ENCODE data around the gene LMCD1.
A peak's percentile ranks its signal among the peaks of the same experiment; 100 is the strongest.

LMCD1 gene

DNA sequence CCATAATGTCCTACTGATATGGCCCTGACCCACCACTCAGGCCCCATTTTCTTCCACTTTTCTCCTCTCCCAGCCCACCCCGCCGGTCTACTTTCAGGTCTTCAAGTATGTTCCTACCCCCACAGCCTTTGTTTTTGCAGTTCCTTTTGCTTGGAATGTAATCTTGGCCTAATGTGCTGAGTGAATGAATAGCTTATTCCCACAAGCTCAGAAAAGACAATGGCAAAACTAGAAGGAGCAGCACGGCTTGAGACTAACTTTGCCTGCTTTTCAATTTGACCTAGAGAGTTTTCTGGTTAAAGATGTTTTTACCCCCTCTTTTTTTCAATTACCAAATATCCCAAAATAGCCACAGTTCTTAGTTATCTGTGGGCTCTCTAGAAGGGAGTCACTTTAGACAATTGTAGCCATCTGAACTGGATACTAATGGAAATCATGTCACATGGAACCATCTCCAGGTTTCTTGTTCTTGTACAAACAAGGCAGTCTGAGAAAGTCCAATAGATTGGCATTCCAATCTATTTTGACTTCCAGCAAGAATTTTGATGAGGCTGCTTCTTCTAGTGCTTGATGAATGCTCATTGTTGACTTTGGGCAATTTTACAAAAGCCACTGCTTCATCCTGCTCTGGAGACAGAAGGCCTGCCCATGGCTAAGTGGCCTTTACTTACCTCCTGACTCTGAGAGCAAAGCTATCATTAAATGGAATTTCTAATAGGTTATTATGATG, 16.3 kb upstream of the LMCD1 start:
- DNase-seq = no peak

DNA sequence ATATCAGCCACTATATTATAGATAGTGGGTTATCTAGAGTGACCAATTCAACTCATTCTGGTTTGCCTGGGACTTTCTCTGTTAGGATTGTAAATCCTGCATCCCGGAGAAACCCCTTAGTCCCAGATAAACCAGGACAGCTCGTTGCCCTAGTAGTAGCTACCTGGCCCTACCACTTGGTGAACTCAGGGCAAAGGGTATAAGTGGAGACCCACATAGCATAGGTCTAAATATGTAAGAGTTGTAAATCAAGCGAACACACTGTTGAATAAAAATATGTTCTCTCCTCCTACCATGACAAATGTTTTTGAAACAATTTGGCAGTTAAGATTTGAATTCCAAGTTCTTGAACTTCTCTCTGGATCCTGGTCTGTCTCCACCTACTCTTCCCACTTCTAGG, 15.7 kb upstream of the LMCD1 start:
- no peak for DNase-seq

DNA sequence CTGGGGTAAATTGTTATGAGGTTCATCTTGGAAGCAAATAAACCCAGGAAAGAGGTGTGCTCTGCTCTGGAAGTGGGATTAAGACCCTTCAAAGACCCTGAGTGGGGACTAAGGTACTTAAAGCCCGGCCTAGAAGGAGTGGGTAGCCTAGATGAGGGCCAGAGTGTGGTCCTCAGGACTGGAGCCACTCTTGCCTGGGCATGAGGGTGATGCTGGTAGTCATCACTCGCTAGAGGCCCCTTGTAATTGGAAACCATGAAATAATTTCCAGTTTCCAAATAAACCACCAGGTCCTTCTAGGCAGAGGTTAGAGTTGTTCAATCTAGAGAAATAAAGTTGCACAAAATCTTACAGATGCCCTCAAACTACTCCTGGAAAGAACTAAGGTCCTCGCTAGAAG, 15.2 kb upstream of the LMCD1 start:
- DNase-seq = no peak

DNA sequence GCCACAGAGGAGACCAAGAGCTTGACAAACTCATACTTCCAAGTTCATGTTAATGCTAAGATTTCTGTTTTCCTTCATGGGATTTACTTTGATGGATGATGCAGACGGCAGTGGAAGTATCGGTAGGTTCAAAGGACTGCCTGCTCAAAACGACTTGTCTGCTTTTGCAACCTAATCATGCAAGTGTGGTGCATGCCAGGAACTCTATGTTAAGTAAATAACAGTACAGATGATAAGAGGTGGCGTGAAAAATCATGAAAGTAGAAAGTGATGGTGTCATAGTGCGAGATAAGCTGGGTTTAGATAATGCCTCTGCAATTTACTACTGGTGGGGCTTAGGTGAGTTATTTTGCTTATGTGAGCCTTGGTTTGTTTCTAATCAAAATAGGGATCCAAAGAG, 14.7 kb upstream of the LMCD1 start:
- no peak for DNase-seq

DNA sequence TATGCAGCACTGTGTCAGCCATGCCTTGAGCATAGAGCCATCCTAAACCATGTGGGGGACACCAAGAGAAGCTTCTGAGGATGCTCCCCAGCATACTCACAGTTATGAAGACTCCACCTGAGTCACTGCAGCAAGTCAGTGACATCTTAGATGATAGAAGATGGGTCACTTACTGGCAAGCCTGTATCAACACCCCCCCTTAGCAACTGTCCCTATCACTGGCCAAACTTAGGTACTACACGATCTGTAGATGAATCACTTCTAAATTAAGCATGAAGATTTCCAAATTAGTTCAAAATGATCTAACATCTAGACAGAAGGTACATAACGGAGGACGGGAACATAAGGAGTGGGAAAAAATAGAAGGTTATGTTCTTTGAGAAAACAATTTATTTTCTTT, 13.2 kb upstream of the LMCD1 start:
- DNase-seq = no peak

DNA sequence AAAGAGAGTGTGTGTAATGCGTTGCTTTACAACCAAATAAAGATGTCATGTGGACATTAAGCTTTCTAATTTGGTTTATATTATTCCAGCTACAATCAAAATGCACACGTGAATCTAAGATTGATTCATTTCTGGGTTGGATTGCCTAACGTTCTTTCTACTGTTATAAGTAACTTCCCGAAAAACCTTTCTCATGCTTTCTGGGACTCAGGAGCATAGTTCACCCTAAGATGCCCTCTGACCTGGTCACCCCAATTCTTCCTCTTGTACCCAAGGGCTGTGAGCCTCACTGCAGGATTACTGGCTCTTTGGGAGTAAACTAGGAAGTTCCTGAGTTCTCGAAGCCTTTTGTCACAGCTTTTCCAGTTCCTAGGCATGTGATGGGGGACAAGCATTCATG, 12.7 kb upstream of the LMCD1 start:
- DNase-seq = no peak

DNA sequence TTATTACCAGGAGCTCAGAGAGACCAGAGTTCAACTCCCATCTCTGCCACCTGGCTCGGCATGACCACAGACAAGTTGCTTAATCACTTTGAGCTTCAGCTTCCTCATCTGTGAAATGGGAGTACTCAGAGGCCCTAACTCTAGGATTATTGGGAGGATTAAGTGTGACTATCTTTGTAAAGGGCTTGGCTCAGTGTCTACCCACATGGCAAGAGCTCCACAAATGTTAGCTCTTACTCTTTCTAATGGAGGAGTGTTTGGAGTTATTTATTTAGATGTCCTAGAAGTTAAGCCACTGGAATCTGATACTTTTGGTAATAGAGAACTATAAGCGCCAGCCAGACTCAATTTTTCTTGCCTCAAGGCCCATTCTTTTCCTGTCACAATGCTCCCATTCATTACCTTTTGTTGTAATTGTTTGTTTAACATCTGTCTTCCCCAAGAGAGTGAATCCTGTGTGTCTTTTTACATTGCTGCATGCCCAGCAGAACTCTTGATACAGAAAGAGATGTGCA, 12.3 kb upstream of the LMCD1 start:
- DNase-seq = no peak

DNA sequence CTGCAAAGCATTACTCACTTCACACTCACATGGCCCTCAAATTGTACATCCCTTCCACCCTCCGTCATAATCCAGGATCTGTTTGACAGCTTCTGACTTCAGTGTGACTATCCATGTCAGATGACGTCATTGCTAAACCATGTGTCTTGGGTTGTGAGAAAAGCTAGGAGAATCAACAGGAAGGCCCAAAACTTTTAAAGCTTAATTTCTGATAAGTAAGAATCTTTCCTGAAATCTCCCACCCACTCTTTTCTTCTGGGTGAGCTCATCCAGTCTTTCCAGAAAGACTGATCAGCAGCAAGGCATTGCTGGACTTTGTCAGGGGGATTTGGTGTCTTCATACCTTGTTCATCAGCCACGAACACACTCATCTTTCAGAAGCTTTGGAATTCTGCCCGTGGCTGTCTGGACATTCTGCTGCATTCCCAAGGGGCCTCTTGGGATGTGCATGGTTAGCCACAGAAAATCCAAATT, 11.5 kb upstream of the LMCD1 start:
- DNase-seq = no peak

DNA sequence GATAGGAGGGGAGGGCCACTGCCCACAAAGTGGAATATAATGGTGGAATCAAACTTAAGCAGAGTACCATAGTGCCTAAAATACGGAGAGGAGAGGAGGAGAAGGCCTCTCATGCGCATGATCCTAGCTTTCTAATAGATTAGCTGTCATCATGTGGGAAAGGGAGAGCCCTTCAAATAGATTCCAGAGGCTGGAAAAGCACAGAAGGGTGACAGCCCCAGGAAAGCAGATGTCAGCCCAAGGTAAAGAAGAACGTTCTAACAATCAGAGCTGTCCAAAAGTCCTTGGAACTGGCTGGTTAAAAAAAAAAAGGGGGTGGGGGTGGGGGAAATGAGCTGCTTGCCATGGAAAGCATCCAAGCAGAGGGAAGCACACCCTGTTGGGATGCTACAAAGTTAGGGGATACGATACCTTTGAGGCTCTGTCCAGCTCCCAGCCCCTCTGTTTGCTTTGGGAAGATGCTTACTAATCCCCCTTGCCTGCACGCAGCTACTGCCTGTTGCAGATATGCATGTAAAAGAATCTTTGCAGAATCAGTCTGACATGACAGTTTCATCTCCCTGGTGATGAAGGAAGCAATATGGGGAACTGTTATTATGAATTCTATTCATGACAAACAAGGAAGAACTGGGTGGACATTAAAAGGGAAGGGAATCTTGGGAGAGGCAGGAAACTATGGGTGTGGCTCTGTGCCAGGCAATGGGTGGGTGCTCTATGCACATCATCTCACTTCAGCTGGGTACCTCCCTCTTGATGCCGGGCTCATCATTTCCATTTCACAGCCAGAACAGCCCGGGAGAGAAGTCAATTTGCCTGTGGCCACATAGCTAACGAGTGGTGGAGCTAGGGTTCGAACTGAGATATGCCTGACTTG, 10.1 kb upstream of the LMCD1 start:
- no peak for DNase-seq

DNA sequence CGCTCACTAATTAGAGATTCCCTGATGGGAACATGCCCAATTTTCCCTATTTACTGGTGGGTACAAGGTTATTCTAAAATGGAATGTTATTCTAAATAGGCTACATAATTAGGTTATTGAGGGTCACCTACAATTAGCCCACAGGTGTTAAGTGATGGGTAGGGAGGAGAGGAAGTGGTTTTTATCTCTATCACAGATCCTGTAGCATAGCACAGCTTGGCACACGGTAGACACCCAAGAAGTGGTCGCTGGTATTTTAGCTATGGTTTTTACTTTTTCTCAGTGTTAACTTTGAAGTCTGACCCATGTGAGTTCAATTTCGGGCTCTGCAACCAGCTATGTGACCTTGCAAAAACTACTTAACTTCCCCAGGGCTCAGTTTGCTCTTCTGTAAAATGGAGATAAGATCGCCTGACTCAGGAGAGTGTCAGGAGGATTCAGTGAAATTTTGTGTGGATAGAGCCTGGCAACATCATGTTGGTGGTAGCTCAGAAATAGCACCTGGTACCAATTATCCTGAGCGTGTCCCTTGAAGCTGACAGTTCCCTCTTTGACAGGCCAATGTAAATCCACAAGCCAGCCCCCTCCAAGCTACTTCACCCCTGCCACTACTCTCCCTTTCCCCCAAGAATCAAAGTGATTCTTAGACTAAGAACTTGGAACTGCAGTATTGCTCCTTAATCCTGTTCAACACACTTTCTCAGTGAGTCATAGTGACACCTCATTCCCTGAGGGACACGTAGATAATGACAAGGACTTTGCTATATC, 8.7 kb upstream of the LMCD1 start:
- DNase-seq = no peak

DNA sequence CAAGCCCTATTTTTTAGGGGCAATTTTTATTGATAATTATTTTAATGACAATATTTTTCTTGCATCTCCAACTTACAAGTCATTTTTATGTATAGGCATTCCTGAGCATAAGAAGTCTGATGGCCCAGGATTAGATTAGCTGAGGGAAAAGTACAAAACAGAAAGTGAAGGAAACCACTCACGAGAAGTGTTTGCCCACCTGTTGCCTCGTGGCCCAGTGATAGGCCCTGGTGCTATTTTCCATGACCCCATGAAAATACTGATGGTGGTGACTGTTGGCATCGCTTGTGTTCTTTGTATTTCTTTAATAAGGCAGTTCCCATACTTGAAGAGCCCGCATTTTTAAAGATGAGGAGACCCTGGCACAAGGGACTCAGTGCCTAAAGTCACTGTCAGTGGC, 7.9 kb upstream of the LMCD1 start:
- no peak for DNase-seq

DNA sequence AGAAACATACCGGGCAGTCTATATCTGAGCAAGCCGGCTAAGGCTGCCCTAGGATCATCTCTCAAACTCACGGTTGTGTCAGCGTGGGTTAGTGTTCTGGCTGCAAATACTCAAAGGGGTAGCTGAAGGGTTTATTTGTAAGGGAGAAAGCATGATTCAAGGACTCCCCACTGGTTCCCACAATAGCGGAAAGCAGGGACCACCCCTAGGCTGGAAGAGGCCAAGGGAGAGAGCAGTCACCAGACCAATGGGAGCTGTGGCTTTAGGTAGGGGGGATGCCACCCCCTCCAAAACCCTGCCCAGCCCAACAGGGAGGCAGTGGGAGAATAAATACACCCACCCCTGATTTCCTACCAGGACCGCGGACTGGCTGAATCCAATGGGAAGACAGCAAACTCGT, 7.3 kb upstream of the LMCD1 start:
- DNase-seq = no peak

DNA sequence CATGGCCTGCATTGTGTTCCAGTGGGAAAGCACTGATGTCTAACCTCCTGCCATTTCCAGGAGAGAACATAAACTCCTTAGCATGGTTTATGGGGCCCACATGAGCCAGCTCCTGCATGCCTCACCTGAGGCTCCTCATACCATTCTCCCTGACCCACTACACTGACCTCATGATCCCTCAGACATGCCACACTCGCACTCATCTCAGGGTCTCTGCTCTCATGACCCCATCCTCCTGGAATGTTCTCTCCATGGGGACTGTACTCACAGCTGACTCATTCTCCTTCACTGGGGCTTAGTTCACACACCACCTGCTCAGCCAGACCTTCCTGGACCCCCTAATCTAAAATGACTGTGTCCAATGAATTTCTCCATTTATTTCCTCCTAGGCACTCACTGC, 4.0 kb upstream of the LMCD1 start:
- no peak for DNase-seq

DNA sequence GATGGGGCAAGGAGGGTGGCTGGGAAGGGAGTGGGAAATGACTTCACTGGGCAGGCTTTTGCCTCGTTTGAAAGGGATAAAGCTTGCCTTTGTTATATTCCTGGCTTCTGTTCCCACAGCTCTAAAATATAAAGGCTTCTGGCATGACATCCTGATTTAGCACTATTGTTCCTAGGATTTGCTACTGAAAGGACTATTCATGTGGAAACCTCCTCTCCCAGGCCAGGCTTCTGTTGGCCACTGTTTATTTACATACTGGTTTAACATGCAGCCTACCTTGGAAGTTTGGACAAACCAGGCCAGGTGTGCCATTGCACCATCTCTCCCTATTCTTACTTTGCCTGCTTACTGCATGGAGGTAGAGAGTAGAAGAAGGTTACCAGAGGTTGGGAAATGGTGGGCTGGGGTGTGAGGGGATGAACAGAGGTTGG, 2.4 kb upstream of the LMCD1 start:
- no peak for DNase-seq

DNA sequence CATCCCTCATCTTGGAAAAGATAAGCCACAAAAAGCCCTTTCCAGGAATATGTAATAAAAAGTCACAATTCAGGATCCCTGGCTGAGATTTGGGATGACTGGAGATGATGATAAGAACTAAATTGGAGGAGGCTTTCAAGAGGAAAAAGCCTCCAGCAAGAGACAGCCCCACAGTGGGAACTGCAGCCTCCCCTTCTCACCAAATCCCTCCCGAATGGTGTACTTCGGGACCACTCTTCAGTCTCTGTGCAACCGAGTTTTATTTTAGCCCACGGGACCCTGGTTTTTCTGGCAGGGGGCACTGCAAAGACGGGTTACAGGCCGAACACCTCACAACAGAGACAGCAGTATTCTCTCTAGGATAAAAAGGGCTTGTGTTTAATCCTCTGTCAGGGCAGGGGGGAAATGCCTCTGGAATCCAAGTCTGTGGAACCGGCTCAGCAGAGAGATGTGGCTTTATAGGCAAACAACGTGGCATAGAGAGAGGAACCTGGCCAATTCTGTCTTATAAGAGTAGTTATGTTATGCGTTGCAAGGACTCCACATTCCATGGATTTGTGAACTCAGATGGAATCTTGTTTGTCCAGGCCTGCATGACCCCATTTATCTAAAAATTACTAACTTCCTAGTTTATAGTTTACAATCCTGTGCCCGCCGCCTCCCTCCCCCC, 1.2 kb upstream of the LMCD1 start:
- no peak for DNase-seq

DNA sequence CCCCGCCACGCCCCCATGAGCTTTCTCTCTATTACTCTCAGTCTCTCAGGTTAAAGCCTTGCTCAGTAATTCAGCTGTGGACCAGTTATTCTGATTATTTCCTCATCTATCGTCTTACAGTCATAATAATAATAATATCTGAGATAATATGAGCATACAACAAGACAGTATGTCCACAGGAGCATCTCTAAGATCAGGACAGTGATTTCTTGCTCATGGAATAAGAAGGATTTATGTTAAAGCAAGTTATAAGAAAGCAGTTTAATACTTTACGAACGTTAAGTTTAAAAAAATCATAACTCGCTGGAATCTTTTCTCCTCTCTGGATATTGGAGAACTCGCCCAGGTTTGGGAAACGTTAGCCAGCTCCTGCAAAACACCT, 643 bp upstream of the LMCD1 start:
- DNase-seq = no peak

DNA sequence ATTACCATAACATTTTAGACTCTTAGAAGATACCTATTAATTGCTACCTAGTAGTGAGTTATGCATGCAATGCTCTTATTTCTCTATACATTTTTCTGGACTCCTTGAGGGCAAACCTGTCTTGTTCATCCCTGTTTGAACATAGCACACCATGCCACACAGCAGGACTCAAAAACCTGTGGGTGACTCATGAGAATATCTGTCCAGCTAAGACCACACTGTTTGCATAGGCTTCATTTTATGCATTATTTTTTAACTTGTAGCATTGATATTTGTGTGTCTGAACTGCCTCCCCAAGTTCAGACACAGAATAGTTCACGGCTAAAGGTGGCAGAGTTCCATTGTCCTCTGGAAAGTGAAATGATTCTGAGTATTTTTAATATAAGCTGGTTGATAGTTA, 1.8 kb downstream of the LMCD1 start:
- DNase-seq = no peak

DNA sequence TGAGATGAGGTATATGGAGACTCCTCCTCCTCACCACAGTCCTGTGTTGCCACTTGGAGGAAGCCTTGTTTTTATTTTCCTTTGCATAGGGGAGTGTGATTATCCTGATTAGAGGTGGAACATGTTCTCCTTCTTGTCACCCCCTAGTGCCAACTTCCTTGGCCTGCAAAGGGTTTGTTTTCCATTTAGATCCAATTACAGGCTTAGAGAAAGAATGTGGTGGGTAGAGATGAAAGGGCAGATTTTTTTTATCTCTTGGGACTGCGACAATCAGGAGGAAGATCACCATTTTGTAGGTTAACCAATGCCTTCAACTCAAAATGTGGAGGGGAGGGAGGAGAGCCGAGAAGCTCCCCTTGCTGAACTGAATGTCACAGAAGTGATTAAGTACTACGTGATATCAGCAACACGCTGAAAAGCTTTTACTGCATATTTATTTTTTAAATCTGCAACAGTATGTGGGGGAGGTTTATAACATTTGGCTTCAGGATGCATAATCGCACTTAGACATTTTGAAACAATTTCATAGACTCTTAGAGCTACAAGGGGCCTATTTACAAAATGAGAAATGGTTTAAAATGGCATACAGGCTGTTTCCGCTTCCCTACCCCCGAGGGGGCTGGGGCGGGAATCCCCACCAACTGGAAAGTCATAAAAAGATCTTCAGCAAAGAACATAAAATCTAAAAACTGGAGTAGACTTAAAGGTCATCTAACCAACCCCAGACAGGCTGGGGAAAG, 2.4 kb downstream of the LMCD1 start:
- DNase-seq = peak; percentile 14

DNA sequence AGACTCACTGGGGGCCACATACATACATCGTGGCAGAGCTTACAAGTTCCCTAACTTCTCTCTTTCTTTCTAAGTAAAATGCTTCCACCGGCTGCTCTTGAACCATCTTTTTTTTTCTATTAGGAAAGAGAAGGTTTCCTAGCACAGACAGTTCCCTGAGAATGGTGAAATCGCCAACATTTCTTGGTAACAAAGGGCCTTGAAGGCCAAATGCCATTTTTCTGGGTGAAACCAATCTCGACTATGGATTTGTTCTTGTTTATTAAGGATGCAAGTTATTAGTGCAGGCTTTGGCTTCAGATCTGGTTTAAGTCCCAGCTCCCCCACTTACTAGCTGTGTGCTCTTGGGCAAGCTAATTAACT, 3.0 kb downstream of the LMCD1 start:
- no peak for DNase-seq

DNA sequence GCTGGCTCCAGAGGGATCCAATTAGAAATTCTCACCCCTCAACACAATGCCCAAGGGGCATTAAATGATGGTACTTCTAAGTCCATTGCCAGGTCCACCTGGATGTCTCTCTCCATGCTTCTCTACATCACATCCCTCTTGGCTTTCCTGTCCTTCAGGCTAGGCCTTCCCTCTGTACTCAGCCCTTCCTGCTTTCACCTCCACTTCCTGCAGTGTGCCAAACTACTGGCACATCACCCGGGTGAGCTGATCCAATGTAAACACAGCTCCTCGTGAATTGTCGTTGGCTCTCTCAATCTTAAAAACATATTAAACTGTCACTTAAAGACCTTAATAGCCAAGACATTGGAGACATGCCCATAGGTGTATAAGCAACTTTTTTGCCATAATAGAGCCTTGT, 4.0 kb downstream of the LMCD1 start:
- DNase-seq = no peak

DNA sequence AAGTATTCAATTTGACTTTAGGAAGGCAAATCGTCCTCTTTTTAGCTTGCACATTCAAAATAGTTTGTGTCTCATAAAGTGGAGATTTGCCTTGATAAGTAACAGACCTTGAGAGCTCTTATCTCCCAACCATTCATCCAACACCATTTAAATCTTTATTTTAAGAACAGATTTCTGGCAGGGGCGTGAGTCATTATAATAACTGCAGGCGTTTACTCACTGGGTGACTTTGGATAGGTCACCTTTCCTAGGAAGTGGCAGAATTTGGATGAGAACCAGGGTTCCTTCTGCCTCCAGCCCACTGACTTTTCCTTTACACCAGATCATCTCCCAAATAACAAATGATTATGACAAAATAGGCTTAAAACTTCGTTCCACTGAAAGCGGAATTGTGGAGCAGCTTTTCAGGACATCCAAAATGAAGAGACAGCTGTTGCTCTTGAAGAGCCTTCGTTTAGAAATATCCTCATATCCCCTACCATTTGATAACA, 5.0 kb downstream of the LMCD1 start:
- no peak for DNase-seq

DNA sequence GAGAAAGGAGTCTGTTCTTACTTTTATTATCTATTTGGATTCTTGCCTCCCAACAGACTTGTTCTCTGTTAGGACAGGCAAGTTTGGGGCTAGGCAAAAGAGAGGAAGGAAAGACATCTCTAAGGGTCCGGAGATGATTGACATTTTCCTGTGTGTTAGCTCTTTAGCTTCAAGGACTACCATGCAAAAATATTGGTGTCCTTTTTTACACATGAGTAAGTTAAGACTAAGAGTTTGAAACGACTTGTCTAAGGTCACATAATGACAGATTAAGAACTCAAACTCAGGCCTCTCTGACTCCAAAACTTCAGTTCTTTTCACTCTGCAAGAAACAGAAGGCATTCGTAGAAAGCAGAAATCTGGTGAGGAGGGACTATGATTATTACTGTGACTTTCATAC, 5.9 kb downstream of the LMCD1 start:
- no peak for DNase-seq
